ENCODE measurements around the gene ALAD. TPM values are rescaled to one million over a fixed set of nuclear protein-coding genes. Genes with fewer than 3 reads are reported as not detected.

The ALAD gene
- total RNA-seq (2022; extraction: Qiagen RNA extraction) = 13.1 to 16.0 TPM (median 14.5 TPM) in 5 replicates

GRCh38 chr9:113401027-113401792 lies at the start of gene ALAD:
TSS of gene ALAD (minus strand) at chr9:113401284. CDS start at chr9:113393559, 7,725 bp downstream.

GRCh38 chr9:113410207-113410864 lies 9.3 kb upstream of the ALAD start, which contains the start of the genes C9orf43 and POLE3:
TSS of gene C9orf43 (plus strand) at chr9:113410747. CDS start at chr9:113413494, 2,747 bp downstream.
TSS of gene POLE3 (minus strand) at chr9:113410675. CDS start at chr9:113410293, 382 bp downstream.

GRCh38 chr9:113376634-113377567 lies 24.2 kb downstream of the ALAD start, which contains the start of gene HDHD3:
TSS of gene HDHD3 (minus strand) at chr9:113376986. CDS start at chr9:113374354, 2,632 bp downstream.

GRCh38 chr9:113349445-113350094 lies 51.5 kb downstream of the ALAD start, which contains the start of gene BSPRY:
TSS of gene BSPRY (plus strand) at chr9:113349541. CDS start at chr9:113349580, 39 bp downstream.

GRCh38 chr9:113340011-113340699 lies 60.9 kb downstream of the ALAD start, which contains the start of gene WDR31:
TSS of gene WDR31 (minus strand) at chr9:113340275. CDS start at chr9:113332022, 8,253 bp downstream.

Other genes starting within 250 kb of the ALAD start
- gene FKBP15, start 180.0 kb downstream of the ALAD start, total RNA-seq (2022; extraction: Qiagen RNA extraction) = 15.5 to 18.5 TPM (median 18.0 TPM) in 5 replicates
- 18.9 to 21.7 TPM (median 20.3 TPM) in 5 replicates for gene SLC31A1, start 179.7 kb downstream of the ALAD start, total RNA-seq (2022; extraction: Qiagen RNA extraction)
- gene CDC26, start 125.7 kb downstream of the ALAD start, total RNA-seq (2022; extraction: Qiagen RNA extraction) = 41.7 to 63.9 TPM (median 48.5 TPM) in 5 replicates
- 55.9 to 60.3 TPM (median 57.5 TPM) in 5 replicates for gene PRPF4, start 125.6 kb downstream of the ALAD start, total RNA-seq (2022; extraction: Qiagen RNA extraction)
- 0.07 to 0.17 TPM (median 0.11 TPM) in 3 of 5 replicates, not detected in the others for gene RNF183, start 97.9 kb downstream of the ALAD start, total RNA-seq (2022; extraction: Qiagen RNA extraction)
- 0.85 to 1.6 TPM (median 1.2 TPM) in 5 replicates for gene WDR31, start 61.0 kb downstream of the ALAD start, total RNA-seq (2022; extraction: Qiagen RNA extraction)
- 0.05 to 0.11 TPM (median 0.08 TPM) in 4 of 5 replicates, not detected in the other for gene BSPRY, start 51.7 kb downstream of the ALAD start, total RNA-seq (2022; extraction: Qiagen RNA extraction)
- 18.3 to 20.5 TPM (median 19.1 TPM) in 5 replicates for gene HDHD3, start 24.3 kb downstream of the ALAD start, total RNA-seq (2022; extraction: Qiagen RNA extraction)
- gene POLE3, start 9.4 kb upstream of the ALAD start, total RNA-seq (2022; extraction: Qiagen RNA extraction) = 89.2 to 114 TPM (median 107 TPM) in 5 replicates
- gene C9orf43, start 9.5 kb upstream of the ALAD start, total RNA-seq (2022; extraction: Qiagen RNA extraction) = 0.45 to 0.63 TPM (median 0.60 TPM) in 5 replicates
- 14.3 to 17.0 TPM (median 14.7 TPM) in 5 replicates for gene RGS3, start 62.4 kb upstream of the ALAD start, total RNA-seq (2022; extraction: Qiagen RNA extraction)

Data from A549 treated with dexamethasone at 1 μM for 4 hours (cell line).